Measurements from ENCODE around the gene HOXC12.
A peak's percentile ranks its signal among the peaks of the same experiment; 100 is the strongest.

HOXC12 gene

GRCh38 chr12:53939141-53940108 is 15.3 kb upstream of the HOXC12 start:
- Mint-ChIP-seq H3K27ac (no peak overlapping the region), H3K4me3 (peak overlapping the region in 1 of 3 experiments; percentile 37), H3K27me3 (ENCODE audit: low read depth) (peaks cover 100% of the 10 kb centered on the region), H3K9me3 (peaks cover 7% of the 10 kb centered on the region), H3K4me1 (peaks cover 10% of the 10 kb centered on the region), H3K36me3 (ENCODE audit: low read depth) (no peaks in the 10 kb centered on the region)
- TF ChIP-seq CTCF (IDR thresholded peaks at IDR 0.05; ENCODE audit: unreplicated experiment in 3 of 3): no peak

GRCh38 chr12:53940443-53941014 is 14.2 kb upstream of the HOXC12 start:
- peaks cover 3% of the 10 kb centered on the region for H3K4me1 Mint-ChIP-seq
- H3K36me3 Mint-ChIP-seq (ENCODE audit: low read depth): no peaks in the 10 kb centered on the region
- H3K9me3 Mint-ChIP-seq: peaks cover 7% of the 10 kb centered on the region
- no peak overlapping the region for H3K4me3 Mint-ChIP-seq
- no peak for TF ChIP-seq CTCF (IDR thresholded peaks at IDR 0.05; ENCODE audit: unreplicated experiment in 3 of 3)
- H3K27me3 Mint-ChIP-seq (ENCODE audit: low read depth): peaks cover 100% of the 10 kb centered on the region
- H3K27ac Mint-ChIP-seq: no peak overlapping the region

- Mint-ChIP-seq H3K9me3 (peaks cover 7% of the 10 kb centered on the region), H3K4me1 (no peaks in the 10 kb centered on the region), H3K4me3 (no peak overlapping the region), H3K27ac (no peak overlapping the region), H3K36me3 (ENCODE audit: low read depth) (no peaks in the 10 kb centered on the region), H3K27me3 (ENCODE audit: low read depth) (peaks cover 100% of the 10 kb centered on the region)
- TF ChIP-seq CTCF (IDR thresholded peaks at IDR 0.05; ENCODE audit: unreplicated experiment in 3 of 3): no peak
Measured at GRCh38 chr12:53941187-53941586, 13.5 kb upstream of the HOXC12 start.

GRCh38 chr12:53941750-53942149 is 13.0 kb upstream of the HOXC12 start:
- H3K4me1 Mint-ChIP-seq: no peaks in the 10 kb centered on the region

GRCh38 chr12:53942467-53942997 is 12.2 kb upstream of the HOXC12 start:
- Mint-ChIP-seq H3K4me3 (no peak overlapping the region), H3K36me3 (ENCODE audit: low read depth) (no peaks in the 10 kb centered on the region), H3K27ac (no peak overlapping the region), H3K27me3 (ENCODE audit: low read depth) (peaks cover 100% of the 10 kb centered on the region), H3K9me3 (peaks cover 7% of the 10 kb centered on the region), H3K4me1 (no peaks in the 10 kb centered on the region)
- no peak for TF ChIP-seq CTCF (IDR thresholded peaks at IDR 0.05; ENCODE audit: unreplicated experiment in 3 of 3)

More at GRCh38 chr12:53941750-53942149, 13.0 kb upstream of the HOXC12 start:
- no peak overlapping the region for H3K27ac Mint-ChIP-seq
- H3K4me3 Mint-ChIP-seq: no peak overlapping the region
- peaks cover 100% of the 10 kb centered on the region for H3K27me3 Mint-ChIP-seq (ENCODE audit: low read depth)
- TF ChIP-seq CTCF (IDR thresholded peaks at IDR 0.05; ENCODE audit: unreplicated experiment in 3 of 3): no peak
- peaks cover 7% of the 10 kb centered on the region for H3K9me3 Mint-ChIP-seq
- no peaks in the 10 kb centered on the region for H3K36me3 Mint-ChIP-seq (ENCODE audit: low read depth)
